ENCODE results near the gene FRMD4B. TPM values are rescaled to one million over a fixed set of nuclear protein-coding genes. Genes with fewer than 3 reads are reported as not detected.
A peak's percentile ranks its signal among the peaks of the same experiment; 100 is the strongest.

The FRMD4B gene
- total RNA-seq, 2 experiments from 2014 or later = 29.1 to 32.8 TPM

DNA sequence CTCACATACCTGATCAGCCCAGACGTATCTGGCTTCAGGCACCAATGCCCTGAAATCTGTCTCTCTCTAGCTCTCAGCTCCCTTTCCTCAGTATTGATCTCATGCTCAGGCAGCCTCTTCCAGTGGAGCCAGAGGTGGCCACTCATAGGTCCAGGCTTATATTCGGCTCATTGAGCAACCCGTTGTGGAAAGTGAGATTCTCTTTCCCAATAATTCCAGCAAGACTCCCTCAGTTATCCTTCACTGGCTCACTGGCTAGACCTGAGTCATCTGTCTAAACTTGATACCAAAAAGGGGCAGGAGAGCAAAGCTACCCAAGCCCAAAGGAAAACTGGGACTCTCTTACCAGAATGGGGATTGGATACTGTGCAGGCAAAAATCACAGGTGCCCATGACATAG, 33.4 kb upstream of the FRMD4B start:
- ChIA-PET CTCF (interaction anchor here (0.7 to 1.2 kb wide), 3 partner anchors 9 to 258 kb away, joined by 3 to 6 read pairs (median 4); no protein-coding TSS in a partner anchor), POLR2A (no interaction called here)
- Mint-ChIP-seq H3K36me3 (no peaks in the 10 kb centered on the region), H3K27ac (no peak overlapping the region), H3K4me1 (ENCODE audit: low read depth) (no peaks in the 10 kb centered on the region), H3K4me3 (no peak overlapping the region), H3K27me3 (no peaks in the 10 kb centered on the region), H3K9me3 (no peaks in the 10 kb centered on the region)
- intact Hi-C loops (cut with micrococcal nuclease) = no loop called here
- no peak for DNase-seq

DNA sequence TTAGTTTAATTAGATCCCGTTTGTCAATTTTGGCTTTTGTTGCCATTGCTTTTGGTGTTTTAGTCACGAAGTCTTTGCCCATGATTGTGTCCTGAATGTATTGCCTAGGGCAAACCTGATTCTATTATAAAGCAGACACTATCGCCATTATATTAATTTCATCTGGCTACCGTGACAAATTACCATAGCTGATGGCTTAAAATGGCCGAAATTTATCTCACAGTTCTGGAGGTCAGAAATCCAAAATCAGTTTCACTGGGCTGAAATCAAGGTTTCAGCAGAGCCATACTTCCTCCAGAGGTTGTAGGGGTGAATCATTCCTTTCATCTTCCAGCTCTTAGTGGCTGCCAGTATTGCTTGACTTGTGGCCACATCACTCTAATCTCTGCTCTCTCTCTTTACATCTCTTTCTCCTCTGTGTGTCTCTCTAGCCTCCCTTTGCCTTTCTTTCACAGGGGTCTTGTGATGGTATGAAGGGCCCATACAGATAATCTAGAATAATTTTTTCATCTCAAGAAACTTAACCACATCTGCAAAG, 31.7 kb upstream of the FRMD4B start:
- H3K4me1 Mint-ChIP-seq (ENCODE audit: low read depth) = no peaks in the 10 kb centered on the region
- no peaks in the 10 kb centered on the region for H3K36me3 Mint-ChIP-seq
- no peak overlapping the region for H3K27ac Mint-ChIP-seq

DNA sequence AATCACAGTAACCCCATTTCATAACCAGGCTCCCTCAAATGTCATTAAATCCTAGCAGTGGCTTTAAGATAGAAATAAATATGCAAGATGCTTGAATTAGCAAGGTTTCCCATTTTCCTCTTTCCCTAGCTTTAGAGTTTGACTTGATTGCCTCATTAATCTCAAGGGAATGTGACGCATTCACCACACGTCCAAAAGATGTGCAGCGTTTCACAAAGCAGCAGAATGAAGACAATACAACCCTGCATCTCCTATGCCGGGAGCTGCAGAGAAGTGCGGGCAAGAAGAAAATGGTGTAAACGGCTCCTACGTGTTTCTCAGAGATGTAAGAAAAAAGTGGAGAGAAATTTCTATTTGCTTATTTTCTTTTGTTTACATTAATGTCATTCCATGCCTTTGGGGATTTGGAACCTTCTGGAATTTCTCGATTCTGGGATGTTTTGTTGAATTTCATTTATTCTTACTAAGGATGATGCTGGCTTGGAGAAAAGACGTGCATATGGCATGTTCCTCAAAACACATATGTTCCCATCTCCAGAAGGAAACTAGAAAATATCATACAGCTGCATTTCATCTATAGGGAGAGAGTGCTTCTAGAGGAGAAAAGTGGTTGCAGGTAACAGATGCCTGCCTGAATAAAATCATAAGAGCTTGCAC, 27.8 kb upstream of the FRMD4B start:
- ChIA-PET POLR2A (no interaction called here), CTCF (interaction anchor here (0.9 kb wide), 1 partner anchor 293 kb away, joined by 3 read pairs; no protein-coding TSS in a partner anchor)
- Mint-ChIP-seq H3K4me3 (no peak overlapping the region), H3K27ac (no peak overlapping the region), H3K27me3 (peaks cover 3% of the 10 kb centered on the region), H3K4me1 (ENCODE audit: low read depth) (peaks cover 4% of the 10 kb centered on the region), H3K9me3 (no peaks in the 10 kb centered on the region), H3K36me3 (no peaks in the 10 kb centered on the region)
- intact Hi-C loops (cut with micrococcal nuclease) = no loop called here
- no peak for DNase-seq

More for the DNA sequence above, 31.7 kb upstream of the FRMD4B start:
- POLR2A ChIA-PET = no interaction called here
- no peak for DNase-seq
- CTCF ChIA-PET = no interaction called here
- intact Hi-C loops (cut with micrococcal nuclease) = no loop called here
- H3K9me3 Mint-ChIP-seq = no peaks in the 10 kb centered on the region
- no peak overlapping the region for H3K4me3 Mint-ChIP-seq
- no peaks in the 10 kb centered on the region for H3K27me3 Mint-ChIP-seq

DNA sequence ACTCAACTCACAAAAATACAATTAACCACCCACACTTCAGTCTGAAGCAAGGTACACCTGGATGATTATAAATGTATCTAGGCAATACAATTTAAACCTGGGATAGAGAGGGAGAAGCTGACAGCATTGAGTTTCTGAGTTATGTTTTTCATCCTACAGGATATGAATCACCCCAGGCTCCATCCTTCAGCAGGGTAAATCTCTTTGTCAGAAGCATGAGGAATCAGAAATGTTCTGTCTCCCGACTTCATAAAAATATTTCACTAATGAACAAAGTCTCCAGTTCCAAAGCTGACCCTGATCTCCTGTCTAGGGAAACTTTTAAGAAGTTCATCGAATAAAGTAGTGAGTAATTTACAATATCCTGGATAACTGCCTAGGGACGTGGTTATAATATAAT, 25.5 kb upstream of the FRMD4B start:
- H3K4me1 Mint-ChIP-seq (ENCODE audit: low read depth) = peaks cover 4% of the 10 kb centered on the region
- H3K36me3 Mint-ChIP-seq = peaks cover 1% of the 10 kb centered on the region
- CTCF ChIA-PET = interaction anchor here (0.8 to 5.4 kb wide), 7 partner anchors 12 to 292 kb away, joined by 3 to 66 read pairs (median 4); no protein-coding TSS in a partner anchor
- POLR2A ChIA-PET = no interaction called here
- H3K27ac Mint-ChIP-seq = no peak overlapping the region
- DNase-seq = no peak
- H3K27me3 Mint-ChIP-seq = peaks cover 3% of the 10 kb centered on the region
- intact Hi-C loops (cut with micrococcal nuclease) = loop anchor here (2.0 kb wide), 1 partner anchor 105 kb away; no protein-coding TSS in a partner anchor
- no peak overlapping the region for H3K4me3 Mint-ChIP-seq
- H3K9me3 Mint-ChIP-seq = no peaks in the 10 kb centered on the region

DNA sequence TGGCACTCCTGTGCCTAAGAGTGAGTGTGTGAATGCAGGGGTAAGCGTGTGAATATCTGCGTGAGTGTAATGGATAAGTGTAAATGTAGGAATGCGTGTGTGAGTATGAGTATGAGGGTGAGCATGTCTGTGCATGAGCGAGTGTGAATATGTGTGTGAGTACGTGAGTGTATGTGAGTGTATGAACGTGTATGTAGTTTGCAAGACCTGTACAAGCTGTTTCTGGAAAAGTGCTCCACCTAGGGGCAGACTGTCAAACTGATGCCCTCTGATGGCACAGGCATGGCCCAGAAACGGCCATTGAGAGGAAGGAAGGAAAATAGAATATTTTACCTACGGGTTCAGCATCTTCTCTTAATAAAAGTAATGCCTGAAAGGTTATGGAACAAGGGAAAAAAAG, 24.4 kb upstream of the FRMD4B start:
- H3K36me3 Mint-ChIP-seq = peaks cover 1% of the 10 kb centered on the region
- intact Hi-C loops (cut with micrococcal nuclease) = loop anchor here (1.0 to 2.0 kb wide), 4 partner anchors 86 to 289 kb away; no protein-coding TSS in a partner anchor
- H3K4me3 Mint-ChIP-seq = no peak overlapping the region
- H3K9me3 Mint-ChIP-seq = peaks cover under 1% of the 10 kb centered on the region
- H3K27me3 Mint-ChIP-seq = peaks cover 3% of the 10 kb centered on the region
- ChIA-PET POLR2A (no interaction called here), CTCF (interaction anchor here (0.5 to 5.4 kb wide), 39 partner anchors 8 to 328 kb away, joined by 3 to 66 read pairs (median 4); partner anchors contain the start of genes FRMD4B and LMOD3)
- DNase-seq = peak; percentile 81
- H3K27ac Mint-ChIP-seq = no peak overlapping the region
- H3K4me1 Mint-ChIP-seq (ENCODE audit: low read depth) = peaks cover 4% of the 10 kb centered on the region

DNA sequence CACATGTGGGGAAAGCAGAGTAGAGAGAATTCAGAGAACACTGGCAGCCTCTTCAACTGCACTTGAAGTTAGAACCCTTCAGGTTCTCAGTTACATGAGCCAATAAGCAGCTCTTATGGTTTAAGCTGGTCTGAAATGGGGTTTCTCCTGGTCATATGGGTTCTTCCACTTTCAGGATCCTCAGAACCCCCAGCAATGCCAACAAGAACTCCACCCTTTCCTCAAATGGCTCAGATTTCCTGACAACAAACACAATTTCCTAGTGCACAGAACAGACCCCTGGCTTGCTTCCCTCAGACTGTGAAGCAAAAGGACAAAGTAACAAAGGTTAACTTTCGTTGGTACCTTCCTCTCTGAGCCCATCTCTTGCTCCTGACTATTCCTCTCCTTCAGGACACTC, 23.9 kb upstream of the FRMD4B start:
- DNase-seq = no peak
- peaks cover 3% of the 10 kb centered on the region for H3K27me3 Mint-ChIP-seq
- POLR2A ChIA-PET = no interaction called here
- CTCF ChIA-PET = interaction anchor here (0.6 to 5.4 kb wide), 39 partner anchors 9 to 327 kb away, joined by 3 to 66 read pairs (median 4); partner anchors contain the start of genes FRMD4B and LMOD3
- no peak overlapping the region for H3K4me3 Mint-ChIP-seq
- no peak overlapping the region for H3K27ac Mint-ChIP-seq
- H3K9me3 Mint-ChIP-seq = peaks cover 5% of the 10 kb centered on the region
- intact Hi-C loops (cut with micrococcal nuclease) = loop anchor here (1.0 to 2.0 kb wide), 4 partner anchors 86 to 289 kb away; no protein-coding TSS in a partner anchor
- peaks cover 4% of the 10 kb centered on the region for H3K4me1 Mint-ChIP-seq (ENCODE audit: low read depth)
- peaks cover 1% of the 10 kb centered on the region for H3K36me3 Mint-ChIP-seq

DNA sequence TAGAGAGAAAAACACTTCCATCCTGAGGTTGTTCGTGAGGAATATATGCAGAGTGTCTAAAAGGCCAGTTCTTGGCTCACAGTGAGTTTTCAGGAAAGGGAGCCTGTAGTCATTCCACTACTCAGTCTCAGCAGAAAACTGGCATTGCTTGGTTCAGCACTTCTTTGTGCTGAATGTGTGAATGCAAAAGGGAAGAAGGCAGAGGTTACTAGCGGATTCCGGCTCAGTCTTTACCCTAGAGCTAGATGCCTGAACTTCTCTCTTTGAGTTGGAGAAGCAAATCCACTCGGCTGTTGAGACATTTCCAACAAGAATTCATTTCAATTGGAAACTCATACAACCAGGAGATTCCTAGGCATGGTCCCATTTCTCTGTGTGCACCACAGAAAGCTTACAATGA, 23.1 kb upstream of the FRMD4B start:
- DNase-seq = no peak
- Mint-ChIP-seq H3K27me3 (peaks cover 3% of the 10 kb centered on the region), H3K27ac (no peak overlapping the region), H3K4me1 (ENCODE audit: low read depth) (peaks cover 4% of the 10 kb centered on the region), H3K36me3 (peaks cover 1% of the 10 kb centered on the region), H3K9me3 (peaks cover 10% of the 10 kb centered on the region), H3K4me3 (no peak overlapping the region)
- CTCF ChIA-PET = interaction anchor here (0.6 to 5.4 kb wide), 23 partner anchors 11 to 328 kb away, joined by 3 to 66 read pairs (median 5); partner anchors contain the start of gene LMOD3
- POLR2A ChIA-PET = no interaction called here
- intact Hi-C loops (cut with micrococcal nuclease) = no loop called here

DNA sequence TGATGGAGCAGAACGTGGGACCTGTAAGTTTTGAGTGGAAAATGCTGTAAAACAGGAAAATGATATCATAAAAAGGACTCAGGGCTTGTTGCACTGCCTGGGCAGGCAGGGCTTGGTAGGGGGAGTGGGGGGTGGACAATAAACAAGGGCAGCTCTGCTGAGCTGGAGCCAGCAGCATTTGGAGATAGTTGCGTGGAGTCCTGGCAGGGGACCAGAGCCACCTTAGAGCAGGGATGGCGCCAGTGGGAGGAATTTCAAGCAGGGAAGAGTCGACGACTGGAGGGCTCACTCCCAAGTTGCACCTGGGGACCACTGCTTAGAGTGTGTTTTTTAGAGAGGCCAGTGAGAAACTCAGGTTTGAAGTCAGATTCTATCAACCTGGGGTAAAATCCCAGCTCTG, 22.7 kb upstream of the FRMD4B start:
- peaks cover 3% of the 10 kb centered on the region for H3K27me3 Mint-ChIP-seq
- no peak overlapping the region for H3K27ac Mint-ChIP-seq
- H3K4me1 Mint-ChIP-seq (ENCODE audit: low read depth) = peaks cover 4% of the 10 kb centered on the region
- no peak overlapping the region for H3K4me3 Mint-ChIP-seq
- DNase-seq = no peak
- CTCF ChIA-PET = interaction anchor here (0.9 to 5.4 kb wide), 9 partner anchors 15 to 288 kb away, joined by 3 to 66 read pairs (median 18); partner anchors contain the start of gene LMOD3
- H3K9me3 Mint-ChIP-seq = peaks cover 10% of the 10 kb centered on the region
- intact Hi-C loops (cut with micrococcal nuclease) = no loop called here
- H3K36me3 Mint-ChIP-seq = peaks cover 1% of the 10 kb centered on the region
- POLR2A ChIA-PET = no interaction called here

DNA sequence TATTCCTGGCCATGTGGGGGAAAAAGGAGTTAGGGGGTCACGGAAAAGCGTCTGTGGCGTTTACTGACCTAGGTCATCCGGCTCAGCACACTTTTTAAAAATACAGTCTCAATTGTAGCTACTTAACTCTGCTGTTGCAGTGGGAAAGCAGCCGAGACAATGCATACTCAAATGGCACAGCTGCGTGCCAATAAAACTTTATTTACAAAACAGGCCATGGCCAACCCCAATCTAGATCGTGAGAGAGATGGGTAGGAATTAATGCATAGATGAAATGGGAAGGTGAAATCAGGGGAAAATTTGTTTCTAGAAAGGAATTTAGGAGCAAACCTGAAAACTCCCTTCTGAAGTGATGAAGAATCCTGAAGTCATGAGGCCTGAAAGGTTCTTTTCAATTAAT, 22.0 kb upstream of the FRMD4B start:
- ChIA-PET POLR2A (no interaction called here), CTCF (interaction anchor here (2.5 to 5.4 kb wide), 4 partner anchors 33 to 250 kb away, joined by 12 to 66 read pairs (median 19); no protein-coding TSS in a partner anchor)
- H3K27me3 Mint-ChIP-seq = peaks cover 3% of the 10 kb centered on the region
- intact Hi-C loops (cut with micrococcal nuclease) = no loop called here
- no peak for DNase-seq
- H3K4me3 Mint-ChIP-seq = no peak overlapping the region
- H3K36me3 Mint-ChIP-seq = peaks cover 1% of the 10 kb centered on the region
- H3K9me3 Mint-ChIP-seq = peaks cover 10% of the 10 kb centered on the region
- H3K4me1 Mint-ChIP-seq (ENCODE audit: low read depth) = peaks cover 4% of the 10 kb centered on the region
- no peak overlapping the region for H3K27ac Mint-ChIP-seq

DNA sequence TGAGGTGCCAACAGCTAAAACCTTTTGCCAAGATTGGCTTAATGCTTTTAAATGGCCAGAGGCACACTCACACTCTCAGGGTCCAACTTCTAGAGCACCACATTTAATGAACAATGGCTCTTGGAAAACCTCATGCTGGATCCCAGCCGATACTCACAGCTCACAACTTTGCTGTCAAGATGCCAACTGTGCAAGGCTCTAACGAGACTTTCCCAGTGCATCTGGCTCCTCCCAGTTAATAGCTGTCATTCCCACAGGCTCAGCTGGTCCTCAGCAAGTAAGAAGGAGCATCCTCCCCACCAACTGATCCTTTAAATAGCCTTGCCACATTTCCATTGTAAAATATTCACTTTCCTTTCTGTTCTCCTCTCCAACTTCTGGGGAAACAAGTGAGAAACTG, 20.3 kb upstream of the FRMD4B start:
- POLR2A ChIA-PET = no interaction called here
- CTCF ChIA-PET = interaction anchor here (1.2 kb wide), 1 partner anchor 21 kb away, joined by 3 read pairs; no protein-coding TSS in a partner anchor
- peaks cover 3% of the 10 kb centered on the region for H3K27me3 Mint-ChIP-seq

DNA sequence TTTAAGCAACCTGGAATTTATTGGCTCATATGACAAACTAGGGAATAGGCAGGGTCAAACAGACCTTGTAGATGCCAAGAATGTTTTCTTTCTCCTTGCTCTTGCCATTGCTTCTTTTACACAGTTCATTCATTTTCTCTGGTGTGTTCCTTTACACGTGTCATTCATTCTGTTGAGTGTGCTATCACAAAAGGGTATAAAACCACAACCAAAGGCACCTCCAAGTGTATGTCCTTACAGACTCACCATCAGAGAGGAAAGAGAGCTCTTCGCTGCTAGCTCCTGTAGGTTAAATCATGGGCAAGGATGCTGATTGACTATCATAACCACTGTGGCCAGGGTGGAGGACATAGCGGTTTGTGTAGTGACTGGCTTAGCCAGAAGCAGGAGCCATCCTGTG, 19.2 kb upstream of the FRMD4B start:
- ChIA-PET POLR2A (no interaction called here), CTCF (no interaction called here)
- Mint-ChIP-seq H3K27ac (no peak overlapping the region), H3K27me3 (no peaks in the 10 kb centered on the region), H3K4me1 (ENCODE audit: low read depth) (peaks cover under 1% of the 10 kb centered on the region), H3K4me3 (no peak overlapping the region), H3K36me3 (peaks cover 1% of the 10 kb centered on the region), H3K9me3 (peaks cover 10% of the 10 kb centered on the region)
- no peak for DNase-seq
- intact Hi-C loops (cut with micrococcal nuclease) = no loop called here

More for the DNA sequence above, 20.3 kb upstream of the FRMD4B start:
- Mint-ChIP-seq H3K36me3 (peaks cover 1% of the 10 kb centered on the region), H3K27ac (no peak overlapping the region), H3K4me1 (ENCODE audit: low read depth) (peaks cover 4% of the 10 kb centered on the region), H3K4me3 (no peak overlapping the region), H3K9me3 (peaks cover 10% of the 10 kb centered on the region)
- intact Hi-C loops (cut with micrococcal nuclease) = no loop called here
- no peak for DNase-seq

DNA sequence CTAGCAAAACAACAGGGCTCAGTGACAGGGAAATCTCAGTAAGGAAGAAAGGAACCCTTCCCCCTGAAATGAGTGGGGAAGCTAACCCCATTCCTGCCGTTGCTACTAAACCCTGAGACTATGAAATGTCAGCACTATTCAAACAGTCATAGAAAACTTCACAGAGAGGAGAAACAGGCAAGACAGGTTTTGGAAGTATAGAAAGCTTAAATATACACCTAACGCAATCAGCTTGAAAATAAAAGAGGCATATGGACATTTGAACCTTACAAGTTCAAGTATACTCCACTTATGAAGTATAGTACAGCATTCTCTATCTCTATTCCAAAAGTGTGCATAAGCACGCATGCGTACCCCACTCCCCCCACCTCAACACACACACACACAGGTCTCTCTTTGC, 17.6 kb upstream of the FRMD4B start:
- Mint-ChIP-seq H3K9me3 (peaks cover 10% of the 10 kb centered on the region), H3K36me3 (peaks cover 1% of the 10 kb centered on the region), H3K4me1 (ENCODE audit: low read depth) (no peaks in the 10 kb centered on the region), H3K27ac (no peak overlapping the region), H3K27me3 (no peaks in the 10 kb centered on the region), H3K4me3 (no peak overlapping the region)
- ChIA-PET POLR2A (no interaction called here), CTCF (no interaction called here)
- no peak for DNase-seq
- intact Hi-C loops (cut with micrococcal nuclease) = no loop called here

All from activated CD4-positive, alpha-beta memory T cell treated with anti-CD3 and anti-CD28 coated beads for 36 hours (primary cell).